Measurements from ENCODE around the gene WIPF3.

Gene WIPF3

DNA sequence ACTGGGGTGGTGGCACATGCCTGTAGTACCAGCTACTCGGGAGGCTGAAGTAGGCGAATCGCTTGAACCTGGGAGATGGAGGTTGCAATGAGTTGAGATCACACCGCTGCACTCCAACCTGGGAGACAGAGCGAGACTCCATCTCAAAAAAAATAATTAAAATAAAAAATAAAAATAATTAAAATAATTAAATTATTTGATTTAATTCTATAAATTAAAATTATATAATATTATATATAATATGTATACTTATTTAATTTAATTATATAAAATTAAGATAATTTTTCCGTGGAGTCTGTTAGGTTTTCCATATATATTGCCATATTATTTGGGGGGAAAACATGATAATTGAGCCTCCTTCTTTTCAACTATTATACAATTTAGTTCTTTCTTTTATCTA, 12.0 kb downstream of the WIPF3 start:
- Histone ChIP-seq H4K20me1 (ENCODE audit: insufficient read depth, low read length, poor library complexity, severe bottlenecking) (no peaks in the 10 kb centered on the region), H3K27me3 (ENCODE audit: insufficient read depth, low read length, poor library complexity, severe bottlenecking) (no peaks in the 10 kb centered on the region), H3K9me3 (ENCODE audit: insufficient read depth, low read depth, low read length) (no peaks in the 10 kb centered on the region), H3K9ac (ENCODE audit: low read depth, low read length, poor library complexity, severe bottlenecking) (no peak overlapping the region), H3K79me2 (ENCODE audit: insufficient read depth, low read length) (no peaks in the 10 kb centered on the region), H2AFZ (ENCODE audit: low read length) (no peak overlapping the region), H3K4me3 (ENCODE audit: low read length, poor library complexity, severe bottlenecking) (no peak overlapping the region), H3K4me2 (ENCODE audit: low read depth, low read length, poor library complexity, severe bottlenecking) (no peak overlapping the region), H3K9me2 (replicated peaks; ENCODE audit: low read depth, low read length) (no peaks in the 10 kb centered on the region), H3F3A (ENCODE audit: low read depth) (no peaks in the 10 kb centered on the region), H3K4me1 (ENCODE audit: insufficient read depth, low read length, poor library complexity, severe bottlenecking) (no peaks in the 10 kb centered on the region), H3K36me3 (ENCODE audit: insufficient read depth, low read length) (no peaks in the 10 kb centered on the region)
- TF ChIP-seq CTCF (conservative IDR thresholded peaks at IDR 0.05; ENCODE audit: low read length), result no peak
- no peak for TF ChIP-seq EZH2phosphoT487 (IDR thresholded peaks at IDR 0.05; ENCODE audit: borderline replicate concordance)

GRCh38 chr7:29825775-29826529, 19.6 kb downstream of the WIPF3 start:
- Histone ChIP-seq H3K4me2 (ENCODE audit: low read depth, low read length, poor library complexity, severe bottlenecking) (no peak overlapping the region), H3K9ac (ENCODE audit: low read depth, low read length, poor library complexity, severe bottlenecking) (no peak overlapping the region), H3K27me3 (ENCODE audit: insufficient read depth, low read length, poor library complexity, severe bottlenecking) (no peaks in the 10 kb centered on the region), H3K9me3 (ENCODE audit: insufficient read depth, low read depth, low read length) (no peaks in the 10 kb centered on the region), H3K4me1 (ENCODE audit: insufficient read depth, low read length, poor library complexity, severe bottlenecking) (no peaks in the 10 kb centered on the region), H3F3A (ENCODE audit: low read depth) (no peaks in the 10 kb centered on the region), H3K4me3 (ENCODE audit: low read length, poor library complexity, severe bottlenecking) (no peak overlapping the region), H3K36me3 (ENCODE audit: insufficient read depth, low read length) (no peaks in the 10 kb centered on the region), H4K20me1 (ENCODE audit: insufficient read depth, low read length, poor library complexity, severe bottlenecking) (no peaks in the 10 kb centered on the region), H3K9me2 (replicated peaks; ENCODE audit: low read depth, low read length) (no peaks in the 10 kb centered on the region), H2AFZ (ENCODE audit: low read length) (peak overlapping the region; percentile 2; the same call in 1 of the 2 replicates), H3K79me2 (ENCODE audit: insufficient read depth, low read length) (no peaks in the 10 kb centered on the region)
- TF ChIP-seq EZH2phosphoT487 (IDR thresholded peaks at IDR 0.05; ENCODE audit: borderline replicate concordance) (no peak), CTCF (conservative IDR thresholded peaks at IDR 0.05; ENCODE audit: low read length) (no peak)

DNA sequence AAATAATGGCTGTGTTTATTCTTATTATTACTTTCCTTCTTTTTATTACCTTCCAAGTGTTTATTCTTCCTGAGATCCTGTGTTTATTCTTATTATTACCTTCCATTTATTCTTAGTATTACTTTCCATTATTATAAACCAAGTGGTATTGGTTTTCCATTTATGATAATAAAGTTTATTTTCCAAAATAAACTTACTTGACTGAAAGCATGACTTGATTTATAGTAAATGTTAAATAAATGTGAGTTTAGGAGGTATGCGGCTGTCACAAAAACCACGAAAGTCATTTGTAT, 20.2 kb downstream of the WIPF3 start:
- Histone ChIP-seq H3K9ac (ENCODE audit: low read depth, low read length, poor library complexity, severe bottlenecking) (no peak overlapping the region), H2AFZ (ENCODE audit: low read length) (no peak overlapping the region), H3K4me1 (ENCODE audit: insufficient read depth, low read length, poor library complexity, severe bottlenecking) (no peaks in the 10 kb centered on the region), H3F3A (ENCODE audit: low read depth) (no peaks in the 10 kb centered on the region), H3K4me3 (ENCODE audit: low read length, poor library complexity, severe bottlenecking) (no peak overlapping the region), H3K36me3 (ENCODE audit: insufficient read depth, low read length) (no peaks in the 10 kb centered on the region), H3K4me2 (ENCODE audit: low read depth, low read length, poor library complexity, severe bottlenecking) (no peak overlapping the region), H3K27me3 (ENCODE audit: insufficient read depth, low read length, poor library complexity, severe bottlenecking) (no peaks in the 10 kb centered on the region), H3K9me2 (replicated peaks; ENCODE audit: low read depth, low read length) (no peaks in the 10 kb centered on the region), H3K79me2 (ENCODE audit: insufficient read depth, low read length) (no peaks in the 10 kb centered on the region), H3K9me3 (ENCODE audit: insufficient read depth, low read depth, low read length) (no peaks in the 10 kb centered on the region), H4K20me1 (ENCODE audit: insufficient read depth, low read length, poor library complexity, severe bottlenecking) (no peaks in the 10 kb centered on the region)
- TF ChIP-seq CTCF (conservative IDR thresholded peaks at IDR 0.05; ENCODE audit: low read length) (no peak), EZH2phosphoT487 (IDR thresholded peaks at IDR 0.05; ENCODE audit: borderline replicate concordance) (no peak)

Data from Loucy (cell line).